ENCODE results near the gene KCNQ4.

The KCNQ4 gene

DNA sequence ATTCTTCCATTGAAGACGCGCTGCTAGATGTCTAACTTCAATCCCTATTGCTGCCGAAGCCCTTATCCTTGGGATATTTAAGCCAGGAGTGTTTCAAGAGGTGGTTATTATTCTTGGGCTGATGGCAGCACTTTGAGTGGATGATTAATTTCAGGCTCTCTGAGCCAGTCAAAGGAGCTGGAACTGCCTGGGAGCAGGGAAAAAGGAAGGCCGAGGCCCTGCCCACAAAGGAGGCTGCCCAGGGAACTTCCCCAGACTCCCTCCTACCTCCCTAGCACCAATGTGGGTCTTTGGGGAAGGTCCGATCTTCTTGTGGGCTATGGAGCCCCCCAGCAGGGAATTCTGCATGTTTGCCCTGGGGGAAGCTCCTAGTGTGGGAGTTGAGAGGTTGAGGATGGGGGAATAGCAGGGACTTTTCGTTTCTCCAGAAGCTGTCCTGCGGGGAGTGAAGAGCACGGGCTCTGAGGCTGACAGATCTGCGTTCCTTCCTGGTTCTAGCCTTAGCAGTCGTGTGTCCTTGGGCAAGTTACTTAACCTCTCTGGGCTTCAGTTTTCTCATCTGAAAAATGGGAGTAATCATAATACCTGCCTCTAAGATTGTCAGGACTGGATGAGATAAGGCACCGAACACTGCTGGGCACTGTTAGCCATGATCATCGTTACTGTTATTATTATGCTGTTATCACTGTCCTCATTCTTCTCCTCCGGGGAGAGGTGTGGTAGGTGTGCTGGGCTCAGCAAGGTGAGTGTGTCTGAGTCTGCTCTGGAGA lies 6.3 kb downstream of the KCNQ4 start:
- TF ChIP-seq ZNF274 (IDR thresholded peaks at IDR 0.05; ENCODE audit: low read depth, low read length), result no peak
- no peak overlapping the region for H3K4me3 ChIP-seq (ENCODE audit: low read length)

DNA sequence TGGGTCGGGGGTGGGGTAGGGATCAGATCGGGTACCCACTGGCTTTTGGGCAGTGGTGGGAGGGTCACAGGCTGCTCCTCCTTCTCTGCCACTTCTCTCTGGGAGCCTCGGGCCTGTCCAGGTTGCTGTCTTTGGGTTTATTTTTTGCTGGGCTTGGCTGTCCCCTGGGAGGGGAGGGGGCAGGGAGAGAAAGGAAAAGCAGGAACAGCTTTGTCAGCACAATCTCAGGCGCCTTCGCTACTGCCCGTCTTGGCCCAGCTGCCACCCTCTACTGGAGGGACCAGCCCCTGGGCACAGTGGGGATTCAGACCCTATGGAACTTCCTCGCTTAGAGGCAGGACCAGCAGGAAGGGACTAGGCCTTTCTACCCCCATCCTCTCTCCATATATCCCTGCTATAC lies 8.4 kb downstream of the KCNQ4 start:
- H3K4me3 ChIP-seq (ENCODE audit: low read length), result no peak overlapping the region
- TF ChIP-seq ZNF274 (IDR thresholded peaks at IDR 0.05; ENCODE audit: low read depth, low read length), result no peak

DNA sequence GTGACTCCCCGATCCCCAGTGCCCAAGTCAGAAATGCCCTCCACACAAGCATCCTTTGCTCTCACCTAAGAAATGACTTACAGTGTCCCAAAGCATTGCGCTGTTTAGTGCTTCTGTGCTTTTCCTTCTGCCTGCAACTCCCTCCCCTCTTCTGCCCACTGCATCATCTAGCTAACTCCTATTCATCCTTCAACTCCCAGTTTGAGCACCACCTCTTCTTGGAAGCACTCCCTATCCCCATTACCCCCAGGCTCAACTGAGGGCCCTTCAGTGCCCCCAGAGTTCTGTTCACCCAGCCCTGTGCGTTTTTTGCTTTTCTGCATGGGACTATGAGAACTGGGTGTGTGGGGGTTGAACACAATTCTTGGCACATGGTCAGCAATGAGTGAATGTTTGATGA lies 10.0 kb downstream of the KCNQ4 start:
- TF ChIP-seq ZNF274 (IDR thresholded peaks at IDR 0.05; ENCODE audit: low read depth, low read length), result no peak
- H3K4me3 ChIP-seq (ENCODE audit: low read length), result no peak overlapping the region

DNA sequence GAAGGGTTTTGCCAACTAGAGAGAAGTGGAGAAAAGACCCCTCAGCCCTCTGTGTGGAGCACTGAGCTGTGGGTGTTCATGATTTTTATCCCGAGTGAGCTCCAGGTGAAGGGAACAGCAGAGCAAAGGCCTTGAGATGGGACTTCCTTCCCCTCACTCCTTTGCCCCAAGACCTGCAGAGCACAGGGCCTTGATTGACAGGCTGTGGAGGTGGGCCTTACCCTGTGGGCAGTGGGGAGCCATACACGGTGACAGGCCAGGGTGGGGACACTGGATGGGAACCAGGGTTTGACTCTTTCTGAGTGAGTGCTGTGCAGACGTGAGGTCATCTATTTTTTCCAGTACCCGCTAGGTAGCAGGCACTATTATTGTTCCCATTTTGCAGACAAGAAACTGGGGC lies 10.5 kb downstream of the KCNQ4 start:
- no peak for TF ChIP-seq ZNF274 (IDR thresholded peaks at IDR 0.05; ENCODE audit: low read depth, low read length)
- H3K4me3 ChIP-seq (ENCODE audit: low read length), result no peak overlapping the region

DNA sequence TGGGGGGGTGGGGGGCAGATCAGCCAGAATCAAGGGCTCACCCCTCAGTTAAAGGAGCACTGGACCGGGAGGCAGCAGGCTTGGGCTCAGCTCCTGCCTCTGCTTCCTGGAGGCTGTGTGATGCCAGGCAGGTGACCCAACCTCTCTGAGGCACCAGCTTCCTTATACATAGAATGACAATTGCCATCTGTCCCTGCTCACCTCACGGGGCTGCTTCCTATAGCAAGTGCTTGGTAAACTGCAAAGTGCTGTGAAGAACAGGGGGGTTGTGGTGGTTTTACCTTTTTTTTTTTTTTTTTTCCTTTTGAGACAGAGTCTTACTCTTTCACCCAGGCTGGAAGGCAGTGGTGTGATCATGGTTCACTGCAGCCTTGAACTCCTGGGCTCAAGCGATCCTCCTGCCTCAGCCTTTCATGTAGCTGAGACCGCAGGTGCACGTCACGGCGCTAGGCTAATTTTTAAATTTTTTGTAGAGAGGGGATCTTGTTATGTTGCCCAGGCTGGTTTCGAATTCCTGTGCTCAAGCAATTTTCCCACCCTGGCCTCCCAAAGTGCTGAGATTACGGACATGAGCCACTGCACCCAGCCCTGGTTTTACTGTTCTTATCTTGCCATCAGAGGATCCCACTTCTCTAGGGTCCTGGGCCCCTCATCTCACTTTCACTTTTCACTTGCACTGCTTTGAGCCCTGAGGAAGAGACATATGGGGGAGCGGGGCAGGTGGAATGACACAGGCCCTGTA lies 11.6 kb downstream of the KCNQ4 start:
- no peak overlapping the region for H3K4me3 ChIP-seq (ENCODE audit: low read length)
- TF ChIP-seq ZNF274 (IDR thresholded peaks at IDR 0.05; ENCODE audit: low read depth, low read length), result no peak

DNA sequence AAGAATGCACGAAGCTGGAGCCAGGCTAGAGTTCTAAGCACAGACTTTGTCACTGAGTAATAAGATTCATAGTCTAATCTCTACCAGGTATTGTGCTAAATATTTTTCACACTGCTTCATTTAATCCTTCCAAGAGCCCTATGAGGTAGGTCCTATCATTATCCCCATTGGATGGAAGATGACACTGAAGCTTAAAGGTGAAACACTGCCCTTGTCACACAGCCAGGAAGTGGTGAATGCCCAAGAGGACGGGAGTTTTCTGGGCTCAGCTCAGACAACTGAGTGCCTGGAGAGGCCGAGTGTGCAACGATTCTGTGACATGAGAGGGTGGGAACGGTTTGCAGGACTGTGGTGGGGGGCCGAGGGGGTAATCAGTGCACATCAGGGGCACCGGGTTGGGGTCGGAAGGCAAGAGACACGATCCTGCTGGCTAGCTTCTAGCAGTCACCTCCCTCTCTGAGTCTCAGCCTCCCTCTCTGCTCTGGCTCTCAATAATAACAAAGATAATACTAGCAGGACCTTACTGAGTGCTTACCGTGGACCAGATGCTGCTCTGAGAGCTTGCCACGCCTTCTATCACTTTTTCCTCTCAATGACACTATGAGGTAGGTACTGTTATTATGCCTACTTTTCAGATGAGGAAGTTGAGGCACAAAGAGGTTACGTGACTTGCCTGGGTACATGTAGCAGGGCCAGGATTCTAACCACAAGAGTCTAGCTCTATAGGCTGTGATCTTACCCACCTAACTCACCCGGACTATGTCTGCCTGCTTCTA lies 12.4 kb downstream of the KCNQ4 start:
- TF ChIP-seq ZNF274 (IDR thresholded peaks at IDR 0.05; ENCODE audit: low read depth, low read length), result no peak
- H3K4me3 ChIP-seq (ENCODE audit: low read length), result no peak overlapping the region

DNA sequence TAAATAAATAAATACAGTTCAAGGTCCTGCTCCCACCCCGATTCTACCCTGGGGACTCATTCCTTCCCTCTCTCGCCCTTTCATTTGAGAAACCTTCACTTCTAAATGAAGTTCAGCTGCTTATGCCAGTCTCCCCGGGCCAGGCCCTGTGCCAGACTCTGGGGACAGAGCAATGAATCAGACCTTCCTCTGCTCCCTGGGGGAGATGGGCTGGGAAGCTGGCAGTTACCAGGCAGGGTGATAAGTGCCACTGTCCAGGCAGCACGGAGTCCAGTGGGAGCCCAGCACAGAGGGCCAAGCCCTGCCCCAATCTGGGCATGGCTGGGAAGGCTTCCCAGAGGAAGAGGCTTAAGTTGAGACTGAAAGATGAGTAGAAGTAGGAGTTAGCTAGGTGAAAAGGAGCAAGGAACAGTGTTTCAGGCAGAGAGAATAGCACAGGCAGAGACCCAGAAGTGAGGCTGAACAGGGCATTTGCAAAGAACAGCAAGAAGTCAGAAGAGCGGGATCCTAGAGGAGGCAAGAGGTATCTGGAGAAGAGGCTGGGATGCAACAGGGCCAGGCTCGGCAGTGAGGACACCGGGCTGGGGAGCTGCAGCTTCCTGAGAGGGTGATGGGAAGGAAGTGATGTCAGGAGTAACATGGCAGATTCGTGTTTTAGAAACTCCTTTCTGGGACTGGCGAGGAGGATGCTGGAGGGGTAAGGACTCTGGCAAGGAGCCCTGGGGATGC lies 13.5 kb downstream of the KCNQ4 start:
- TF ChIP-seq ZNF274 (IDR thresholded peaks at IDR 0.05; ENCODE audit: low read depth, low read length), result no peak
- no peak overlapping the region for H3K4me3 ChIP-seq (ENCODE audit: low read length)

DNA sequence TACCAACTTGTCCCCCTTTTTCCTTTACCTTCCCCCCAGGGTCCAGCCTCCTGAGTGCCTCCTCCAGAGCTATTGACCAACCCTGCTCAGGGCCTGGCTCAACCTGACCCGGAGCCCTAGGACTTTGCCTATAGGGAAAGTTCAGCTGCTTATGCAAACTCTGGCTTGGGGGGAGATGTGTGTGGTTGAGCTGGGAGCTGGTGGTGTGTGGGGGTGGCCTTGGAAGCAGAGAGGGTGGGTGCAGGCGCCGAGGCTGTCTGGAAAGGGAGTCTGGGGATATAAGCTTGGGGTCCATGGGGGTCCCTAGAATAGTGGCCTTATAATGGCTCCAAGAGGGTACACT lies 14.1 kb downstream of the KCNQ4 start:
- H3K4me3 ChIP-seq (ENCODE audit: low read length), result no peak overlapping the region
- no peak for TF ChIP-seq ZNF274 (IDR thresholded peaks at IDR 0.05; ENCODE audit: low read depth, low read length)

DNA sequence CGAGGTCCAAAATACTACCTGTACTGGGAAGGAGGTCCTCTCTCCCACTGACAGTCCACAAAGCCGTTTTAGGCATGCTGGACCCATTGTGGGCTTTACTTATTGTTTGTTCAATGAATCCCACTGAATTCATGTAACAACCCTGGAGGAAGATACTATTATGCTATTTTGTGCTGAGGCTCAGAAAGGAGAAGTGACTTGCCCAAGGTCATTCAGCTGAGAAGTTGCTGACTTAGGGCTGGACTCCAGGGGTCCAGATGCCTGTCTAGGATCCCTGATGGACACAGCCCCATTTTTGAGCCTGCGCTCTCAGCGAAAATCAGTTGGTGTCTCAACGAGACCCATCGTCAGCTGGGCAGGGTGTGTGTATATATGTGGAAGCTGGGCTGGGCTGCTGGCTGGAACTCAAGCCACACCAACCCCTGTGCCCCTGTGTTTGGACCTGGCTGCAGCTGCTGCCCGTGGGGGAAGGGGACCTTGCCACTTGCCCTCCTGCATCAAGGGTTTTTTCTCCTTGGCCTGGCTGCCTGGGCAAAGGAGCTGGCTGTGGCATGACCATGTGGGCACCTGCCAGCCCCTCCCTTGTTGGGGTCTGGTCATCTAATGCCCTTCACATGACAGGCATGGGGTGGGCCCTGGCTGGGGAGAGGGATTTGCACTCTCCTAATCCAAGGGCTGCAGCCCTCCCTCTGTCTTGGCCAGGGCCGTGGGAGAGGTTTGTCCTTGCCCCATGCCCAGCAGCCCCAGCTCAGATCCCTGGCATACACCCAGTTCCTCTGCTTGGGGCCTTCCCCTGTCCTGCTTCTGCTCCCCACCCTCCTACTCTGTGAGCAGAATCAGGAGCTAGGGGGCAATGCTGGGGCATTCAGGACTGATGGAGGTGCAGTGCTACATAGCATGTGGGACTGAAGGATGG lies 15.0 kb downstream of the KCNQ4 start:
- no peak for TF ChIP-seq ZNF274 (IDR thresholded peaks at IDR 0.05; ENCODE audit: low read depth, low read length)
- H3K4me3 ChIP-seq (ENCODE audit: low read length), result no peak overlapping the region

DNA sequence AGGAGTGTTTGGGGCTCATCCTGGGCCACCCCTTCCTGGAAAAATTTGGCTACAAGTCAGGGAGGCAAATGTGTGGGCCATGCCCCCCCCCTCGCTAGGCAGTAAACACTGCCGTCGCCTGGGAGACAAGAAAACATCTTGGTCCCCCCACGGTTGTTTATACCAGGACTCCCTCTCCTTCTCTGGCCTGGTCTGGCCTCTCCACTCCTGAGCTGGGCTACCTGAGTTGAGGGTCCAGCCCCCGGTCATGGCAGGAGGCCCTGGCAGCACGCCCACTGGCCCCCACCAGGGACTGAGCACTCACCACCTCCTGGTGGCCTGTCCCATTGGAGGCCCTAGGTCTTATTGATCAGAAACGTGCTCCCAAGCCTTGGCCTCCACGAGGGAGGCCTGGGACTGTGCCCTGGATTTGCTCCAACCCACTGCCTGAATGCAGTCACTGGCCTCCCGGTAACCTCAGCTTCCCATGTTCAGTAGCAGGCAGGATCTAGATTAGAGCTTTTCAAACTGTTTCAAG lies 15.8 kb downstream of the KCNQ4 start:
- H3K4me3 ChIP-seq (ENCODE audit: low read length), result no peak overlapping the region
- TF ChIP-seq ZNF274 (IDR thresholded peaks at IDR 0.05; ENCODE audit: low read depth, low read length), result no peak

DNA sequence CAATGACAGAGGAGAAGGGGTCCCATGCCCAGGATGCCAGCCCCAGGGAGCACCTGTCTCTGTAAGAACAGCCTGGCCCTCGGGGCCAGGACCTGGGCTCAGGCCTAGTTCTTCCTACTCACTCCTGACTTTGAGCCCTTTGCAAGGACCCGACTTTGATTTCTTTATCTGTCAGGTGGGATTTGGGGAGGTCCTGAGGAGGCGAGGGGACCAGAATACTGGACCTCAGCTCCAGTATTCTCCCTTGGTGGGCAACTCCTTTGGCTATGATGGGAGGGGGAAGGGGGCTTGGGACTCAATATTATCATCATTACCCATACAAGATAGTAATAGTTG lies 18.1 kb downstream of the KCNQ4 start:
- H3K4me3 ChIP-seq (ENCODE audit: low read length), result peak overlapping the region; percentile 26; the same call in 1 of the 2 replicates

DNA sequence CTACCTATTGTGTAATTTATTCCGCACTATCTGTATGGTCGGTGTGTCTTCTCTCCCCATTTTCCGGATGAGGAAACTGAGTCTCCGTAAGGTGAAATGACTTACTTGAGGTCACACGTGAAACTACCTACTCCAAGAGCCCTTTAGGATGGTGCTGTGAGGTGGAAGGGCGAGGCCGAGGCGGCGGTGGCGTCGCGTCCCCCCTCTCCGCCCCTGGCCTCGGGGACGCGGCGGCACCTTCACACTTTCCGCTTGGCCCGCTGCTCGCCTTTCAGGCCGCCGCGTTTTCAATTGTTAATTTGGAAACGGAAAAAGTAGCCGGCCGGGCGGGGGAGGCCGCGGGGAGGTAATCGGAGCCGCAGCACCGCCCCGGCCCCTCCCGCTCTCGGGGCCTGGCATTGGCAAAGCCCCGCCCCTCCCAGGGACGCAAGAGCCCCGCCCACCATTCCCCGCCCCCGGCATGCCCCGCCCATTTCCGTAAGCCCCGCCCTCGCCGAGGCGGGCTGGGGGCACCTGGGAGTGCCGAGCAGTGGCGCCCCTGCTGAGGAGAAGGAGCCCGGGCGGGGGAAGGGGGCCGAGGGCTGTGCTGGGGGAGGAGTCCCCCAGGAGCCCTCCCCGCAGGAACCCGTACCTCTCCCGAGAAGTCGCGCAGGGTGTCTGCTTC lies 18.6 kb downstream of the KCNQ4 start:
- peak overlapping the region; percentile 26; the same call in 1 of the 2 replicates for H3K4me3 ChIP-seq (ENCODE audit: low read length)
- TF ChIP-seq ZNF274 (IDR thresholded peaks at IDR 0.05; ENCODE audit: low read depth, low read length), result no peak

More for the DNA sequence above, 18.1 kb downstream of the KCNQ4 start:
- TF ChIP-seq ZNF274 (IDR thresholded peaks at IDR 0.05; ENCODE audit: low read depth, low read length), result no peak

DNA sequence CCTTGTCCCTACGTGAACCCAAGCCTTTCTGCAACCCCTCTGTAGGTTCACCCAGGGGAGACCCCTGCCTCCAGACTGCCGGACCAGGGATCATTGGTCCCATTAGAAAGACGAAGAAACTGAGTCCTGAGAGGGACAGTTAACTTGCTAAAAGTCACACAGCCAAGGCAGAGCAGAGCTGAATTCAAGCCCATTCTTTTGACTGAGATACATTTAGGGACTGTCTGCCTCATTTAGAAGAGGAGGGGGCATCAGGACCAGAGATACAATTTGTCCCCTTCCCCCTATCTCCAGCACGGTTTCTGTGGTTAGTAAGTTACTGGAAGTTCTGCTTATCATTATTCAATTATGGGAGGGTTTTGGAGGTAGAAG lies 19.1 kb downstream of the KCNQ4 start:
- no peak overlapping the region for H3K4me3 ChIP-seq (ENCODE audit: low read length)
- no peak for TF ChIP-seq ZNF274 (IDR thresholded peaks at IDR 0.05; ENCODE audit: low read depth, low read length)

Data from GM08714 (cell line).